ENCODE measurements around the gene ZFX.
A peak's percentile ranks its signal among the peaks of the same experiment; 100 is the strongest.

Gene ZFX

GRCh38 chrX:24202465-24203031 is 53.0 kb downstream of the ZFX start:
- DNase-seq (ENCODE audit: low read depth) = no peak

- no peak for DNase-seq (ENCODE audit: low read depth)
Observed at GRCh38 chrX:24203072-24203808, 53.7 kb downstream of the ZFX start.

GRCh38 chrX:24204331-24204730 is 54.8 kb downstream of the ZFX start:
- peak; percentile 53 for DNase-seq (ENCODE audit: low read depth)

GRCh38 chrX:24204958-24205357 is 55.4 kb downstream of the ZFX start:
- DNase-seq (ENCODE audit: low read depth) = no peak

- DNase-seq (ENCODE audit: low read depth) = peak; percentile 60
Observed at GRCh38 chrX:24207826-24208225, 58.3 kb downstream of the ZFX start.

GRCh38 chrX:24208496-24209240 is 59.1 kb downstream of the ZFX start:
- no peak for DNase-seq (ENCODE audit: low read depth)

- DNase-seq (ENCODE audit: low read depth) = no peak
Observed at GRCh38 chrX:24210190-24210589, 60.7 kb downstream of the ZFX start.

GRCh38 chrX:24214568-24214967 is 65.0 kb downstream of the ZFX start:
- no peak for DNase-seq (ENCODE audit: low read depth)

GRCh38 chrX:24215272-24215671 is 65.7 kb downstream of the ZFX start:
- DNase-seq (ENCODE audit: low read depth) = no peak

- no peak for DNase-seq (ENCODE audit: low read depth)
Observed at GRCh38 chrX:24216037-24216436, 66.5 kb downstream of the ZFX start.

- no peak for DNase-seq (ENCODE audit: low read depth)
Observed at GRCh38 chrX:24216827-24217226, 67.3 kb downstream of the ZFX start.

GRCh38 chrX:24219320-24219719 is 69.8 kb downstream of the ZFX start:
- DNase-seq (ENCODE audit: low read depth) = no peak

GRCh38 chrX:24221872-24222271 is 72.3 kb downstream of the ZFX start:
- no peak for DNase-seq (ENCODE audit: low read depth)

- DNase-seq (ENCODE audit: low read depth) = no peak
Observed at GRCh38 chrX:24225265-24225664, 75.7 kb downstream of the ZFX start.

- no peak for DNase-seq (ENCODE audit: low read depth)
Observed at GRCh38 chrX:24226176-24226575, 76.6 kb downstream of the ZFX start.

- no peak for DNase-seq (ENCODE audit: low read depth)
Observed at GRCh38 chrX:24228596-24228995, 79.1 kb downstream of the ZFX start.

GRCh38 chrX:24229400-24229879 is 79.9 kb downstream of the ZFX start:
- DNase-seq (ENCODE audit: low read depth) = no peak

GRCh38 chrX:24229976-24230375 is 80.4 kb downstream of the ZFX start:
- no peak for DNase-seq (ENCODE audit: low read depth)

GRCh38 chrX:24231131-24231540 is 81.6 kb downstream of the ZFX start:
- peak; percentile 84 for DNase-seq (ENCODE audit: low read depth)

GRCh38 chrX:24231641-24232179 is 82.2 kb downstream of the ZFX start:
- DNase-seq (ENCODE audit: low read depth) = no peak

- DNase-seq (ENCODE audit: low read depth) = no peak
Observed at GRCh38 chrX:24232796-24233195, 83.3 kb downstream of the ZFX start.

- no peak for DNase-seq (ENCODE audit: low read depth)
Observed at GRCh38 chrX:24235084-24235710, 85.7 kb downstream of the ZFX start.
